Brain microvascular endothelial cell (primary cell): Measurements from ENCODE around the gene INTS12.

ENCODE experiments used
- DNase-seq: peaks from one replicate; pipeline ENCODE4 v3.0.0-alpha.2; 2020
- H3K27ac ChIP-seq: fragments of 250-450 bp; sonication (Bioruptor Pico); 2 replicates; pipeline ENCODE4 v1.5.1; 2020; ENCODE audit warnings: mild to moderate bottlenecking, moderate library complexity
- H3K27me3 ChIP-seq: fragments of 250-450 bp; sonication (Bioruptor Pico); replicated peaks from 2 replicates; pipeline ENCODE4 v1.5.1; 2020; ENCODE audit warnings: mild to moderate bottlenecking
- H3K36me3 ChIP-seq: fragments of 250-450 bp; sonication (Bioruptor Pico); replicated peaks from 2 replicates; pipeline ENCODE4 v1.5.1; 2020; ENCODE audit warnings: mild to moderate bottlenecking
- H3K4me3 ChIP-seq: 2 replicates; pipeline ENCODE4 v1.5.1; 2011; ENCODE audit warnings: low read depth, mild to moderate bottlenecking, control low read depth, low read length, moderate library complexity
- CTCF ChIP-seq: IDR thresholded peaks from 2 replicates; pipeline ENCODE4 v1.5.1; 2011; ENCODE audit warnings: low read depth, mild to moderate bottlenecking, moderate library complexity, low read length, control low read depth, inconsistent platforms; ENCODE audit errors: missing control alignments
- in situ Hi-C: cut with HindIII; loops from 2 replicates; pipeline ENCODE4 v1.10.0; 2017; ENCODE audit warnings: low sequenced_read_pairs, low pct_ligation_motif_present

The INTS12 gene

GRCh38 chr4:105644257-105644656, 64.2 kb downstream of the INTS12 start:
- TF ChIP-seq CTCF = no peak
- H3K27me3 ChIP-seq = no peaks in the 10 kb centered on the region
- no peak for DNase-seq
- in situ Hi-C loops = no loop called here
- no peak overlapping the region for H3K4me3 ChIP-seq
- no peak overlapping the region for H3K27ac ChIP-seq
- H3K36me3 ChIP-seq = no peaks in the 10 kb centered on the region

GRCh38 chr4:105641845-105642244, 66.6 kb downstream of the INTS12 start:
- TF ChIP-seq CTCF = no peak
- Histone ChIP-seq H3K36me3 (no peaks in the 10 kb centered on the region), H3K27ac (no peak overlapping the region), H3K27me3 (no peaks in the 10 kb centered on the region), H3K4me3 (no peak overlapping the region)
- no peak for DNase-seq
- in situ Hi-C loops = no loop called here

- H3K27me3 ChIP-seq = no peaks in the 10 kb centered on the region
- in situ Hi-C loops = no loop called here
- H3K36me3 ChIP-seq = no peaks in the 10 kb centered on the region
- H3K27ac ChIP-seq = no peak overlapping the region
- H3K4me3 ChIP-seq = no peak overlapping the region
- peak; percentile 37 for DNase-seq
- no peak for TF ChIP-seq CTCF
These were observed 70.9 kb downstream of the INTS12 start for GRCh38 chr4:105637408-105638176.

GRCh38 chr4:105634402-105635080, 73.9 kb downstream of the INTS12 start:
- no peak for TF ChIP-seq CTCF
- H3K27ac ChIP-seq = no peak overlapping the region
- no peak overlapping the region for H3K4me3 ChIP-seq
- no peak for DNase-seq
- in situ Hi-C loops = no loop called here
- H3K36me3 ChIP-seq = no peaks in the 10 kb centered on the region
- H3K27me3 ChIP-seq = no peaks in the 10 kb centered on the region

- Histone ChIP-seq H3K4me3 (no peak overlapping the region), H3K27me3 (no peaks in the 10 kb centered on the region), H3K36me3 (no peaks in the 10 kb centered on the region), H3K27ac (no peak overlapping the region)
- TF ChIP-seq CTCF = no peak
- DNase-seq = no peak
- in situ Hi-C loops = no loop called here
These were observed 75.2 kb downstream of the INTS12 start for GRCh38 chr4:105633241-105633640.
